Right lobe of liver (tissue), 6 donors: Measurements from ENCODE around the gene ATG7. TPM values are rescaled to one million over a fixed set of nuclear protein-coding genes. Genes with fewer than 3 reads are reported as not detected.

Experiments used
- ATAC-seq, 4 donors: fragments of 200-7000 bp; cut with Tn5 transposase; one replicate each; pipeline ENCODE4 v1.9.1; 2020; ENCODE audit warnings: mild to moderate bottlenecking in 4 of 4, moderate library complexity in 4 of 4
- DNase-seq, 3 donors: peaks; one replicate each; pipeline ENCODE4 v3.0.0-alpha.2; 2020
- H3K27ac ChIP-seq, 3 donors: fragments of 200-600 bp; one replicate each; pipeline ENCODE4 v1.8.0; 2022
- H3K27me3 ChIP-seq, 2 donors: fragments of 200-600 bp; one replicate each; pipeline ENCODE4 v1.8.0; 2022
- H3K36me3 ChIP-seq, 4 donors: fragments of 200-600 bp; sonication (generic) in 1 of 4; one replicate each; pipeline versions ENCODE4 v1.5.1 to v1.8.0; 2017 to 2022; ENCODE audit warnings: control low read depth in 1 of 4
- H3K4me1 ChIP-seq, 4 donors: fragments of 200-600 bp; sonication (generic) in 1 of 4; one replicate each; pipeline versions ENCODE4 v1.5.1 to v1.8.0; 2017 to 2022; ENCODE audit warnings: control low read depth in 1 of 4
- H3K4me3 ChIP-seq, 3 donors: fragments of 200-600 bp; one replicate each; pipeline ENCODE4 v1.8.0; 2022
- H3K9me3 ChIP-seq, 4 donors: fragments of 200-600 bp; sonication (generic) in 1 of 4; one replicate each; pipeline versions ENCODE4 v1.5.1 to v1.8.0; 2017 to 2022; ENCODE audit warnings: control low read depth in 1 of 4
- POLR2A ChIP-seq: fragments of 450-650 bp; IDR thresholded peaks from one replicate; pipeline ENCODE4 v1.6.1; 2017; ENCODE audit warnings: antibody characterized with exemption, mild to moderate bottlenecking
- WGBS: methylation state at CpG from one replicate; pipeline ENCODE4 v1.1.6; 2018; ENCODE audit warnings: low coverage, low lambda C conversion rate; ENCODE audit not compliant: insufficient coverage; ENCODE audit errors: missing lambda C conversion rate; 5-methylcytosine and 5-hydroxymethylcytosine counted together
- intact Hi-C, 2 donors: fragments of 100-400 bp; cut with DNase I; formaldehyde crosslinking; loops; one replicate each; pipeline versions ENCODE4 v1.11.2 to v1.14.1; 2022
- total RNA-seq, 6 experiments: library from RNA; depleted of rRNA in 2 of 6; stranded (reverse); fragments of >200 nt in 2 of 6; fragmentation: NEBNext Ultra II Directional in 3 of 6; extraction: Animal tissue kit (Norgen Biotek cat#: 25700) in 3 of 6; gene quantifications; one replicate each; pipeline versions ENCODE4 v1.1.0 to v1.2.4, GENCODE V29; 2016 to 2023
- TF ChIP-seq, protein P1 (sequence below), 4 donors: fragments of 200-600 bp in 3 of 4; fragments of 450-650 bp in 1 of 4; IDR thresholded peaks; one replicate each; pipeline versions ENCODE4 v1.5.1 to v1.8.0; 2016 to 2022; ENCODE audit warnings: antibody characterized with exemption in 4 of 4, mild to moderate bottlenecking in 2 of 4
- donor health status: DM: no; HTN: yes; CAD: no.
- donor health status: DM: no; HTN: no; CAD: no.
- donor health status: DM: no; HTN: no; CAD: no.
- donor health status: DM: no; HTN: yes; CAD: no.
- donor health status: DM: no; HTN: yes; CAD: no.

Gene ATG7
- total RNA-seq, 6 experiments from 2014 or later: 13.6 to 21.1 (median 15.8) TPM

DNA sequence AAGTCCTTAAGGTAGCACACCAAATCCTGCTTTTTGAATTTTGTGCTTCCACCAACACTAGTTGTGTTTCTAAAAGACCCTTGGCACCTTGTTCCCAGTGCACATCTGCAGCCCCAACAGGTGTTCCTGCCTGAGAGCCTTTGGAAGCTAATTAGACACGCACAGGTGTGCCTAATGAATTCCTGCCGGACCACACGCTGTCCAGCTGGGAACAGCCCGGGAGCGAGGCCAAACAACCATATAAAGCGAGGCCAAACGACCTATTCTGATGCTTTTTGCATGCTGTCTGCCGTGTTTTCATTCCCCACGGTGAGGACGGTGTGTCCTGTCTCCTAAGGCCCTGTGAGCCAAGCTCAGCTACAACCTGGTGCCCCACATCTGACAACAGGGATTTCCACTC is 99.5 kb downstream of the ATG7 start:
- intact Hi-C loops: loop anchor here in 1 of 2 donors (10.0 kb wide), 1 partner anchor 283 kb away; no protein-coding TSS in a partner anchor
- Histone ChIP-seq H3K9me3 (no peaks in the 10 kb centered on the region), H3K27ac (no peak overlapping the region), H3K4me3 (no peak overlapping the region), H3K27me3 (no peaks in the 10 kb centered on the region), H3K36me3 (peaks cover 0 to 10% (median 0%) of the 10 kb centered on the region in 4 donors), H3K4me1 (no peaks in the 10 kb centered on the region)
- no peak for DNase-seq
- TF ChIP-seq, protein P1, sequence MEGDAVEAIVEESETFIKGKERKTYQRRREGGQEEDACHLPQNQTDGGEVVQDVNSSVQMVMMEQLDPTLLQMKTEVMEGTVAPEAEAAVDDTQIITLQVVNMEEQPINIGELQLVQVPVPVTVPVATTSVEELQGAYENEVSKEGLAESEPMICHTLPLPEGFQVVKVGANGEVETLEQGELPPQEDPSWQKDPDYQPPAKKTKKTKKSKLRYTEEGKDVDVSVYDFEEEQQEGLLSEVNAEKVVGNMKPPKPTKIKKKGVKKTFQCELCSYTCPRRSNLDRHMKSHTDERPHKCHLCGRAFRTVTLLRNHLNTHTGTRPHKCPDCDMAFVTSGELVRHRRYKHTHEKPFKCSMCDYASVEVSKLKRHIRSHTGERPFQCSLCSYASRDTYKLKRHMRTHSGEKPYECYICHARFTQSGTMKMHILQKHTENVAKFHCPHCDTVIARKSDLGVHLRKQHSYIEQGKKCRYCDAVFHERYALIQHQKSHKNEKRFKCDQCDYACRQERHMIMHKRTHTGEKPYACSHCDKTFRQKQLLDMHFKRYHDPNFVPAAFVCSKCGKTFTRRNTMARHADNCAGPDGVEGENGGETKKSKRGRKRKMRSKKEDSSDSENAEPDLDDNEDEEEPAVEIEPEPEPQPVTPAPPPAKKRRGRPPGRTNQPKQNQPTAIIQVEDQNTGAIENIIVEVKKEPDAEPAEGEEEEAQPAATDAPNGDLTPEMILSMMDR (IDR thresholded peaks at IDR 0.05): no peak
- no peak for TF ChIP-seq POLR2A
- ATAC-seq: no peak
- WGBS: 100% methylated on average over 1 of the region's 10 CpGs

DNA sequence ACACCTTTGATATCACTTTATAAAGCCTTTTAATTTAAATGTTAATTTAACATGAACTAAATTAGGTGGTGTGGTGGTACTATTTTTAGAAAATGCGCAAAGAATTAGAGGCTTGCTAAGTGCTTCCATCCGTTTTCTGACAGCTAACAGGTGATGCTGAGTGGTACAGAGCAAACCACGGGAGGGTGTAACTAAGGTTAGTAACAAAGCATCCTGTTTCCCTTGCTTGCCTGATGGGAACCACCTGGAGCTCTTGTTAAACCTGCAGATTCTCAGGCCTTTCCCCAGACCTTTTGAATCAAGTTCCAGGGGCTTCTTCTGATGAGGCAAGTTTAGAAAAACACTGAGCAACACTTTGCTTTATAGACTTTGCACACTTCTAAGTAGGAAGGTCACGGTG is 101.0 kb downstream of the ATG7 start:
- intact Hi-C loops: loop anchor here in 1 of 2 donors (10.0 kb wide), 1 partner anchor 282 kb away; no protein-coding TSS in a partner anchor
- TF ChIP-seq, protein P1 (IDR thresholded peaks at IDR 0.05): no peak
- no peak for TF ChIP-seq POLR2A
- Histone ChIP-seq H3K27ac (no peak overlapping the region), H3K36me3 (peaks cover 0 to 10% (median 0%) of the 10 kb centered on the region in 4 donors), H3K4me1 (no peaks in the 10 kb centered on the region), H3K27me3 (no peaks in the 10 kb centered on the region), H3K4me3 (no peak overlapping the region), H3K9me3 (no peaks in the 10 kb centered on the region)
- 97% methylated on average over 3 of the region's 4 CpGs for WGBS
- ATAC-seq (no peak), DNase-seq (no peak)

DNA sequence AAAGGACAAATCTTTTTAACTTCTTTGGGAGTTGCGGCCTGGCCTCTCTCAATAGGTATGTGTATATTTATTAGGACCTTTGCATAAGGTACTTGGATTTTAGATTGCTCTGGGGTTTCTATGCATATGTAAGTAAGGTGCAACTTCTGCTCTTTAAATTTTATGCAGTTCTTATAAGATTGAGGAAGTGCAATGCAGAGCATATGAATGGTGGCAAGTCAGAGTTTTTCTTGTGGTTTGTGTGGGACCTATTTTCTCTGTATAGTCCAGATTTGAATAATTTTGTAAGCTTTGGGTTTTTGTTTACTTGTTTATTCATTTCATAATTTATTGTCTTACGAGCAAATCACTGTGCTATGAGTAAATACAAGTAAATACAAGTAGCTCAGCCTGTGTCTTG is 101.5 kb downstream of the ATG7 start:
- no peak for TF ChIP-seq POLR2A
- TF ChIP-seq, protein P1 (IDR thresholded peaks at IDR 0.05): no peak
- Histone ChIP-seq H3K27ac (no peak overlapping the region), H3K27me3 (no peaks in the 10 kb centered on the region), H3K9me3 (no peaks in the 10 kb centered on the region), H3K4me3 (no peak overlapping the region), H3K36me3 (peaks cover 0 to 10% (median 0%) of the 10 kb centered on the region in 4 donors), H3K4me1 (no peaks in the 10 kb centered on the region)
- DNase-seq: no peak
- no peak for ATAC-seq
- intact Hi-C loops: loop anchor here in 1 of 2 donors (10.0 kb wide), 1 partner anchor 281 kb away; no protein-coding TSS in a partner anchor
- 98% methylated on average over 2 of the region's 2 CpGs for WGBS

DNA sequence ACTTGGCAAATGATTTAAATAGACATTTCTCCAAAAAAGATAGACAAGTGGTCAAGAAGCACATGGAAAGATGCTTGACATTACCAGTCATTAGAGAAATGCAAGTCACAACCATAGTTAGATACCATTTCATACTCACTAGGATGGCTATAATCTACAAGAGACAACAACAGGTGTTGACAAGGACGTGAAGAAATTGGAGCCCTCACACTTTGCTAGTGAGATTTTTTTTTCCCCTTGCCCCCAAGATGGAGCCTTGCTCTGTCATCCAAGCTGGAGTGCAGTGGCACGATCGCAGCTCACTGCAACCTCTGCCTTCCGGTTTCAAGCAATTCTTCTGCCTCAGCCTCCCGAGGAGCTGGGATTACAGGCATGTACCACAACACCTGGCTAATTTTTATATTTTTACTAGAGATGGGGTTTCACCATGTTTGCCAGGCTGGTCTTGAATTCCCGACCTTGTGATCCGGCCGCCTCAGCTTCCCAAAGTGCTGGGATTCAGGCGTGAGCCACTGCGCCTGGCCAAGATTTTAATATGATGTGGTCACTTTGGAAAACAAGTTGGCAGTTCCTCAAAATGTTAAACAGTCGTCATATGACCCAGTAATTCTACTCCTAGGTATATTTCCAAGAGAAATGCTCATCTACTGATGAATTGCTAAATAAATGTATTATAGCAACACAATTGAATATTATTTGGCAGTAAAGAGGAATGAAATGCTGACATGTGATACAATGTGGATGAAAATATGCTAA is 103.3 kb downstream of the ATG7 start:
- no peaks in the 10 kb centered on the region for H3K27me3 ChIP-seq
- ATAC-seq (no peak), DNase-seq (no peak)
- no peaks in the 10 kb centered on the region for H3K4me1 ChIP-seq
- intact Hi-C loops: loop anchor here in 1 of 2 donors (10.0 kb wide), 1 partner anchor 279 kb away; no protein-coding TSS in a partner anchor
- no peak overlapping the region for H3K4me3 ChIP-seq
- peaks cover 0 to 7% (median 0%) of the 10 kb centered on the region in 4 donors for H3K36me3 ChIP-seq
- TF ChIP-seq POLR2A: no peak
- TF ChIP-seq, protein P1 (IDR thresholded peaks at IDR 0.05): no peak
- 93% methylated on average over 11 of the region's 11 CpGs for WGBS
- H3K27ac ChIP-seq: no peak overlapping the region
- no peaks in the 10 kb centered on the region for H3K9me3 ChIP-seq
